Endothelial cell of umbilical vein (primary cell): Measurements from ENCODE around the gene UBL7. TPM values are rescaled to one million over a fixed set of nuclear protein-coding genes. Genes with fewer than 3 reads are reported as not detected.

ENCODE experiments used
- BruUV-seq: library from RNA; stranded (reverse); fragments of 400-500 nt; replicated peaks from 2 replicates; lab custom pipeline; 2021; lab: Mats Ljungman, UMichigan
- CTCF ChIA-PET: fragments of 300-600, 350-600 bp; sonication (Branson Sonifier 250); formaldehyde crosslinking; loops from one replicate; lab custom pipeline; 2021; ENCODE audit warnings: antibody characterized with exemption, inconsistent platforms; lab: Charles Lee
- POLR2A ChIA-PET: fragments of 300-600, 350-600 bp; sonication (Branson Sonifier 250); formaldehyde crosslinking; loops from one replicate; lab custom pipeline; 2021; ENCODE audit warnings: antibody characterized with exemption, inconsistent platforms; lab: Charles Lee
- DNase-seq: peaks from one replicate; pipeline ENCODE4 v3.0.0-alpha.2; 2011; ENCODE audit warnings: low read depth, low spot score
- FAIRE-seq: peaks from 2 replicates; lab custom pipeline; 2011; peaks lifted over from hg19 to GRCh38; lab: Jason Lieb, UNC
- H2AFZ ChIP-seq: 2 replicates; pipeline ENCODE4 v1.6.0; 2012; ENCODE audit warnings: low read depth, low read length, control low read depth, inconsistent platforms
- H3K27ac ChIP-seq: 2 replicates; pipeline ENCODE4 v1.5.1; 2011; ENCODE audit warnings: low read depth, mild to moderate bottlenecking, control low read depth, low read length, moderate library complexity; ENCODE audit not compliant: insufficient read depth
- H3K27me3 ChIP-seq, 2 experiments: 2 replicates each; pipeline versions ENCODE4 v1.6.0 to v1.6.1; 2011; ENCODE audit warnings: low read length in 2 of 2, mixed read lengths in 1 of 2; ENCODE audit not compliant: control insufficient read depth in 2 of 2, insufficient read depth in 2 of 2
- H3K36me3 ChIP-seq, 2 experiments: 2 replicates in 1 of 2; 3 replicates in 1 of 2; pipeline ENCODE4 v1.5.1; 2011; ENCODE audit warnings: low read length in 2 of 2, mild to moderate bottlenecking in 1 of 2, moderate library complexity in 1 of 2; ENCODE audit not compliant: control insufficient read depth in 2 of 2, insufficient read depth in 2 of 2; ENCODE audit errors: extremely low read depth in 1 of 2
- H3K4me1 ChIP-seq: 3 replicates; pipeline ENCODE4 v1.5.1; 2011; ENCODE audit warnings: mild to moderate bottlenecking, low read length; ENCODE audit not compliant: control insufficient read depth, insufficient read depth; ENCODE audit errors: extremely low read depth
- H3K4me2 ChIP-seq: 2 replicates; pipeline ENCODE4 v1.6.1; 2011; ENCODE audit warnings: low read length, control low read depth, mixed read lengths; ENCODE audit not compliant: insufficient read depth
- H3K4me3 ChIP-seq, 3 experiments: fragments of 200-600 bp in 1 of 3; sonication (generic), shearing (Covaris generic) in 1 of 3; replicated peaks in 1 of 3; 2 replicates each; pipeline ENCODE4 v1.5.1; 2011 to 2016; ENCODE audit warnings: control low read depth in 3 of 3, low read length in 3 of 3, mild to moderate bottlenecking in 2 of 3, inconsistent platforms in 1 of 3, low read depth in 1 of 3, moderate library complexity in 1 of 3; ENCODE audit not compliant: insufficient read depth in 1 of 3
- H3K79me2 ChIP-seq: 2 replicates; pipeline ENCODE4 v1.6.0; 2012; ENCODE audit warnings: low read length, inconsistent platforms; ENCODE audit not compliant: control insufficient read depth, insufficient read depth
- H3K9ac ChIP-seq: replicated peaks from 2 replicates; pipeline ENCODE3; 2011; ENCODE audit warnings: low read length, control low read depth; ENCODE audit not compliant: insufficient read depth; ENCODE audit errors: extremely low read depth
- H3K9me1 ChIP-seq: replicated peaks from 3 replicates; pipeline ENCODE4 v1.6.0; 2011; ENCODE audit warnings: mild to moderate bottlenecking, low read length; ENCODE audit not compliant: control insufficient read depth, insufficient read depth; ENCODE audit errors: extremely low read depth
- H3K9me3 ChIP-seq: replicated peaks from 2 replicates; pipeline ENCODE4 v1.5.1; 2012; ENCODE audit warnings: low read length, inconsistent platforms; ENCODE audit not compliant: control insufficient read depth, insufficient read depth
- H4K20me1 ChIP-seq: replicated peaks from 2 replicates; pipeline ENCODE3; 2011; ENCODE audit warnings: mild to moderate bottlenecking, low read length; ENCODE audit not compliant: control insufficient read depth, insufficient read depth; ENCODE audit errors: extremely low read depth
- FOS ChIP-seq: IDR thresholded peaks from 2 replicates; pipeline ENCODE4 v1.6.1; 2011; ENCODE audit warnings: mild to moderate bottlenecking, low read length, moderate library complexity, borderline replicate concordance; ENCODE audit not compliant: insufficient read depth
- GATA2 ChIP-seq: IDR thresholded peaks from 2 replicates; pipeline ENCODE4 v1.7.0; 2011; ENCODE audit warnings: low read depth, mild to moderate bottlenecking, moderate library complexity, mixed read lengths, low read length; ENCODE audit not compliant: insufficient read length, insufficient read depth
- POLR2A ChIP-seq: IDR thresholded peaks from 2 replicates; pipeline ENCODE4 v1.6.1; 2012; ENCODE audit warnings: low read depth, mild to moderate bottlenecking, control low read depth, low read length
- POLR2AphosphoS5 ChIP-seq: IDR thresholded peaks from 2 replicates; pipeline ENCODE4 v1.6.1; 2012; ENCODE audit warnings: low read depth, mild to moderate bottlenecking, control low read depth, low read length, moderate library complexity; ENCODE audit not compliant: insufficient read depth
- dilution Hi-C: fragments of 300-500 bp; cut with MboI; formaldehyde crosslinking; loops from one replicate; pipeline ENCODE4 v1.15.0; 2019; ENCODE audit warnings: low sequenced_read_pairs; ENCODE audit not compliant: extremely low pct_ligation_motif_present
- intact Hi-C: fragments of 100-400 bp; cut with micrococcal nuclease; formaldehyde crosslinking; loops from one replicate; pipeline ENCODE4 v1.10.0; 2022
- polyA plus RNA-seq, 4 experiments: library from polyadenylated mRNA; depleted of rRNA in 3 of 4; stranded (reverse) in 3 of 4; unstranded in 1 of 4; fragments of >200 nt; gene quantifications; 2 replicates each; pipeline versions ENCODE4 v1.2.1 to v1.2.3, GENCODE V29; 2011 to 2012; ENCODE audit warnings: missing spikeins in 1 of 4
- total RNA-seq: library from RNA; stranded (reverse); gene quantifications from 2 replicates; pipeline ENCODE4 v1.2.3, GENCODE V29; 2021

Gene UBL7
- total and polyA plus RNA-seq, 2 donors (not counting 3 experiments of a cell fraction or from before 2014, with no cell fraction given): 32.8 to 90.4 TPM

- Histone ChIP-seq H4K20me1 (no peaks in the 10 kb centered on the region), H3K27me3 (no peaks in the 10 kb centered on the region), H3K9me3 (no peaks in the 10 kb centered on the region), H3K79me2 (no peaks in the 10 kb centered on the region), H3K4me1 (peaks cover 11% of the 10 kb centered on the region), H3K27ac (no peak overlapping the region), H3K9ac (no peak overlapping the region), H3K4me2 (no peak overlapping the region), H2AFZ (no peak overlapping the region), H3K4me3 (no peak overlapping the region), H3K36me3 (peaks cover 0 to 7% of the 10 kb centered on the region in 2 experiments), H3K9me1 (no peaks in the 10 kb centered on the region)
- TF ChIP-seq POLR2A (no peak), POLR2AphosphoS5 (no peak), GATA2 (no peak)
- BruUV-seq: no TSS peak
- peak; percentile 26 for DNase-seq
- ChIA-PET CTCF (interaction anchor here (1.2 to 9.0 kb wide), 4 partner anchors 17 to 189 kb away, joined by 3 to 313 read pairs (median 4); partner anchors contain the start of gene UBL7), POLR2A (no interaction called here)
- FAIRE-seq: peak; percentile 4
- dilution Hi-C loops: no loop called here
- intact Hi-C loops: no loop called here
Observed at GRCh38 chr15:74443100-74443909, 17.7 kb downstream of the UBL7 start.

- Histone ChIP-seq H4K20me1 (no peaks in the 10 kb centered on the region), H3K9me3 (no peaks in the 10 kb centered on the region), H3K9me1 (no peaks in the 10 kb centered on the region), H3K79me2 (no peaks in the 10 kb centered on the region), H3K36me3 (peaks cover 0 to 6% of the 10 kb centered on the region in 2 experiments), H3K9ac (no peak overlapping the region), H3K27me3 (no peaks in the 10 kb centered on the region), H2AFZ (no peak overlapping the region), H3K4me1 (peaks cover 11% of the 10 kb centered on the region), H3K4me3 (no peak overlapping the region), H3K4me2 (no peak overlapping the region), H3K27ac (no peak overlapping the region)
- DNase-seq: no peak
- dilution Hi-C loops (no loop called here), intact Hi-C loops (no loop called here)
- BruUV-seq: no TSS peak
- no peak for FAIRE-seq
- no peak for TF ChIP-seq FOS
- no peak for TF ChIP-seq GATA2
- CTCF ChIA-PET: interaction anchor here (1.0 to 9.0 kb wide), 4 partner anchors 18 to 190 kb away, joined by 3 to 313 read pairs (median 4); partner anchors contain the start of gene UBL7
- POLR2A ChIA-PET: no interaction called here
Observed at GRCh38 chr15:74442604-74443003, 18.4 kb downstream of the UBL7 start.
